SU-DHL-6 (cell line): ENCODE data around the gene SYTL3.

Experiments used
- H2AFZ ChIP-seq: fragments of 200-600 bp; sonication (generic); 2 replicates; pipeline ENCODE4 v1.6.1; 2014; ENCODE audit warnings: low read depth, mild to moderate bottlenecking, moderate library complexity, mixed read lengths, antibody characterized with exemption, low read length; ENCODE audit not compliant: severe bottlenecking
- H3F3A ChIP-seq: fragments of 200-600 bp; shearing (Covaris generic); 2 replicates; pipeline ENCODE4 v1.6.0; 2016; ENCODE audit warnings: antibody characterized with exemption, mild to moderate bottlenecking; ENCODE audit not compliant: insufficient read depth
- H3K27ac ChIP-seq: fragments of 200-600 bp; sonication (generic); 2 replicates; pipeline ENCODE4 v1.5.1; 2016; ENCODE audit warnings: low read depth, mild to moderate bottlenecking, low read length, moderate library complexity, mixed read lengths
- H3K27me3 ChIP-seq: fragments of 200-600 bp; sonication (generic), shearing (Covaris generic); 2 replicates; pipeline ENCODE4 v1.6.0; 2014; ENCODE audit warnings: mild to moderate bottlenecking, low read length
- H3K36me3 ChIP-seq: fragments of 200-600 bp; sonication (generic); 2 replicates; pipeline ENCODE4 v1.6.1; 2014; ENCODE audit warnings: mild to moderate bottlenecking, low read length, mixed read lengths
- H3K4me2 ChIP-seq: fragments of 300-600, 200-600 bp; shearing (Covaris generic), sonication (generic); 2 replicates; pipeline ENCODE4 v1.6.0; 2014; ENCODE audit warnings: low read length, low read depth, mild to moderate bottlenecking; ENCODE audit not compliant: poor library complexity, severe bottlenecking
- H3K4me3 ChIP-seq: fragments of 200-600 bp; sonication (generic); 2 replicates; pipeline ENCODE4 v1.5.1; 2014; ENCODE audit warnings: antibody characterized with exemption, low read length, mild to moderate bottlenecking, mixed read lengths; ENCODE audit not compliant: insufficient read depth, poor library complexity, severe bottlenecking
- H3K79me2 ChIP-seq: fragments of 200-600 bp; sonication (generic); 2 replicates; pipeline ENCODE4 v1.6.1; 2014; ENCODE audit warnings: mild to moderate bottlenecking, low read length, moderate library complexity; ENCODE audit not compliant: insufficient read depth
- H3K9ac ChIP-seq: fragments of 200-600 bp; sonication (generic); 2 replicates; pipeline ENCODE4 v1.7.0; 2014; ENCODE audit warnings: mild to moderate bottlenecking, low read length
- H3K9me2 ChIP-seq: fragments of 200-600 bp; sonication (generic); replicated peaks from 2 replicates; pipeline ENCODE4 v1.6.1; 2014; ENCODE audit warnings: low read length; ENCODE audit not compliant: insufficient read depth
- H3K9me3 ChIP-seq: fragments of 200-600 bp; sonication (generic); 2 replicates; pipeline ENCODE4 v1.6.1; 2014; ENCODE audit warnings: low read length, mixed read lengths; ENCODE audit not compliant: insufficient read depth
- H4K20me1 ChIP-seq: fragments of 200-600 bp; sonication (generic); 2 replicates; pipeline ENCODE4 v1.6.1; 2014; ENCODE audit warnings: low read depth, mild to moderate bottlenecking, antibody characterized with exemption, low read length, moderate library complexity, mixed read lengths
- CTCF ChIP-seq: fragments of 200-600 bp; sonication (generic); IDR thresholded peaks from one replicate; pipeline ENCODE4 v1.5.1; 2017; ENCODE audit warnings: antibody characterized with exemption, mild to moderate bottlenecking, low read length, moderate library complexity; ENCODE audit not compliant: insufficient read depth, poor library complexity, severe bottlenecking
- EZH2phosphoT487 ChIP-seq: fragments of 200-600 bp; sonication (generic), shearing (Covaris generic); conservative IDR thresholded peaks from 2 replicates; pipeline ENCODE4 v1.6.1; 2018; ENCODE audit warnings: mild to moderate bottlenecking, antibody characterized with exemption, low read length, moderate library complexity, mixed read lengths

SYTL3 gene

GRCh38 chr6:158759966-158760617, 110.2 kb downstream of the SYTL3 start:
- Histone ChIP-seq H3K9me2 (no peaks in the 10 kb centered on the region), H3K36me3 (peaks cover 3% of the 10 kb centered on the region; the same call in 1 of the 2 replicates), H3K27ac (no peak overlapping the region), H2AFZ (no peak overlapping the region), H3K9me3 (no peaks in the 10 kb centered on the region), H3F3A (peaks cover 27% of the 10 kb centered on the region), H3K27me3 (no peaks in the 10 kb centered on the region), H3K79me2 (no peaks in the 10 kb centered on the region), H4K20me1 (no peaks in the 10 kb centered on the region), H3K4me2 (no peak overlapping the region), H3K9ac (no peak overlapping the region), H3K4me3 (no peak overlapping the region)
- TF ChIP-seq EZH2phosphoT487 = no peak
- TF ChIP-seq CTCF = no peak

- H3F3A ChIP-seq = peaks cover 31% of the 10 kb centered on the region
- H3K36me3 ChIP-seq = peaks cover 7% of the 10 kb centered on the region
- no peak for TF ChIP-seq EZH2phosphoT487
- no peak for TF ChIP-seq CTCF
- no peaks in the 10 kb centered on the region for H3K27me3 ChIP-seq
- H3K4me2 ChIP-seq = no peak overlapping the region
- no peaks in the 10 kb centered on the region for H3K9me2 ChIP-seq
- no peaks in the 10 kb centered on the region for H3K79me2 ChIP-seq
- H4K20me1 ChIP-seq = no peaks in the 10 kb centered on the region
- H3K9me3 ChIP-seq = no peaks in the 10 kb centered on the region
- H2AFZ ChIP-seq = no peak overlapping the region
- no peak overlapping the region for H3K4me3 ChIP-seq
- H3K27ac ChIP-seq = no peak overlapping the region
- H3K9ac ChIP-seq = no peak overlapping the region
Observed at GRCh38 chr6:158760618-158761250, 110.9 kb downstream of the SYTL3 start.

GRCh38 chr6:158761746-158762145, 111.9 kb downstream of the SYTL3 start:
- H3F3A ChIP-seq = peaks cover 41% of the 10 kb centered on the region
- H3K4me3 ChIP-seq = no peak overlapping the region
- H3K4me2 ChIP-seq = no peak overlapping the region
- H3K27me3 ChIP-seq = no peaks in the 10 kb centered on the region
- TF ChIP-seq EZH2phosphoT487 = no peak
- TF ChIP-seq CTCF = no peak
- H4K20me1 ChIP-seq = peaks cover 5% of the 10 kb centered on the region; the same call in 1 of the 2 replicates
- H3K79me2 ChIP-seq = no peaks in the 10 kb centered on the region
- H3K9me2 ChIP-seq = no peaks in the 10 kb centered on the region
- H3K27ac ChIP-seq = no peak overlapping the region
- no peak overlapping the region for H3K9ac ChIP-seq
- H3K9me3 ChIP-seq = no peaks in the 10 kb centered on the region
- peaks cover 17% of the 10 kb centered on the region for H3K36me3 ChIP-seq
- H2AFZ ChIP-seq = no peak overlapping the region
